IMR-90 (cell line): Measurements from ENCODE around the gene CHD9.

Experiments
- BHLHE40 ChIP-seq: fragments of 150-350 bp; IDR thresholded peaks from 2 replicates; pipeline ENCODE4 v1.6.1; 2016; ENCODE audit warnings: mild to moderate bottlenecking, low read depth, low read length
- CEBPB ChIP-seq: IDR thresholded peaks from 2 replicates; pipeline ENCODE4 v1.6.1; 2012; ENCODE audit warnings: low read depth, low read length, improper control_type of control experiment
- CTCF ChIP-seq: conservative IDR thresholded peaks from 2 replicates; pipeline ENCODE4 v1.5.1; 2012; ENCODE audit warnings: mild to moderate bottlenecking, low read depth, low read length, improper control_type of control experiment
- FOS ChIP-seq: fragments of 150-350 bp; IDR thresholded peaks from 2 replicates; pipeline ENCODE4 v1.6.1; 2016; ENCODE audit warnings: low read depth, low read length
- MAFK ChIP-seq: IDR thresholded peaks from 2 replicates; pipeline ENCODE4 v1.6.1; 2012; ENCODE audit warnings: low read depth, low read length, improper control_type of control experiment
- MAZ ChIP-seq: IDR thresholded peaks from 2 replicates; pipeline ENCODE4 v1.6.1; 2012; ENCODE audit warnings: low read depth, mild to moderate bottlenecking, low read length, improper control_type of control experiment, moderate library complexity, borderline replicate concordance
- MXI1 ChIP-seq: IDR thresholded peaks from 2 replicates; pipeline ENCODE4 v1.6.1; 2012; ENCODE audit warnings: low read depth, mild to moderate bottlenecking, low read length, moderate library complexity, borderline replicate concordance
- NFE2L2 ChIP-seq: fragments of 150-350 bp; IDR thresholded peaks from 2 replicates; pipeline ENCODE4 v1.6.1; 2016; ENCODE audit warnings: low read depth, mild to moderate bottlenecking, low read length
- POLR2A ChIP-seq: IDR thresholded peaks from 2 replicates; pipeline ENCODE4 v1.6.1; 2012; ENCODE audit warnings: mild to moderate bottlenecking, low read depth, low read length
- RAD21 ChIP-seq: IDR thresholded peaks from 2 replicates; pipeline ENCODE4 v1.6.1; 2012; ENCODE audit warnings: low read length, improper control_type of control experiment
- RCOR1 ChIP-seq: IDR thresholded peaks from 2 replicates; pipeline ENCODE4 v1.6.1; 2012; ENCODE audit warnings: mild to moderate bottlenecking, low read length, improper control_type of control experiment; ENCODE audit not compliant: insufficient replicate concordance
- USF2 ChIP-seq: fragments of 150-350 bp; IDR thresholded peaks from 2 replicates; pipeline ENCODE4 v1.6.1; 2017; ENCODE audit warnings: mild to moderate bottlenecking, antibody characterized with exemption, low read length, low read depth

DNA sequence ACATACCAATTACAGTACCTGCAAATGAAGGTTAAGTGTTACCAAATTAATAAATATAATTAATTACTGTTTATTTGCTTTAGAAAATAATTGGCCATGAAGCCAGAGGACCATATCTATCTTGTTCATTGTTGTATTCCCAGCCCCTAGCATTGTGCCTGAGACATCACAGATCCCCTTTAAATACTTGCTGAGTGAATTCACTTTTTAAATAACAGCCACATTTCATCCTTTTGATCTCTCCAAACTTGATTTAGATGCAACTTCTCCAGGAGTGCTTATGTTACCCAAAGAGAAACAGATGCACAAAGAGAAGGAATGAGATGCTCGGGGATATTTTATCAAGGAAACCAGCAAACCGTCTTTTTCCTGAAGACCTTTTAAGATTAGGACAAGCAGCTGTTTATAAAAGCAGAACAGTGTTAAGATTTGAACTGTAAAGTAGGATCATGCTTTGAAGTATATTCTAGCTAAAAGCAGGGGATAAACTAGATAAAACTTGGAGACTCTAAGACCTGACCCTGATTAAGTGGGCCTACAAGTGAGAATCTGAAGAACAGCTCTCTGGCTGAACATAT is 66.3 kb downstream of the CHD9 start:
- TF ChIP-seq CTCF, result no peak
- TF ChIP-seq MXI1, result no peak
- TF ChIP-seq CEBPB, result no peak
- TF ChIP-seq MAZ, result no peak
- TF ChIP-seq NFE2L2, result no peak
- TF ChIP-seq POLR2A, result no peak
- no peak for TF ChIP-seq RAD21
- TF ChIP-seq BHLHE40, result no peak
- no peak for TF ChIP-seq FOS
- no peak for TF ChIP-seq MAFK
- no peak for TF ChIP-seq USF2
- no peak for TF ChIP-seq RCOR1
